Activated CD4-positive, alpha-beta T cell treated with anti-CD3 and anti-CD28 coated beads, Interleukin-2, amount 50 U/mL, for 16 hours (primary cell): Measurements from ENCODE around the gene CHRNG.
"Not testable (repeated sequence)": the region's sequence is repeated elsewhere in the genome, so short reads cannot be mapped to it uniquely, and the experiment has no call there.

Source experiments
- DNase-seq: peaks from one replicate; pipeline ENCODE4 v3.0.0-alpha.2; 2020

CHRNG gene

DNA sequence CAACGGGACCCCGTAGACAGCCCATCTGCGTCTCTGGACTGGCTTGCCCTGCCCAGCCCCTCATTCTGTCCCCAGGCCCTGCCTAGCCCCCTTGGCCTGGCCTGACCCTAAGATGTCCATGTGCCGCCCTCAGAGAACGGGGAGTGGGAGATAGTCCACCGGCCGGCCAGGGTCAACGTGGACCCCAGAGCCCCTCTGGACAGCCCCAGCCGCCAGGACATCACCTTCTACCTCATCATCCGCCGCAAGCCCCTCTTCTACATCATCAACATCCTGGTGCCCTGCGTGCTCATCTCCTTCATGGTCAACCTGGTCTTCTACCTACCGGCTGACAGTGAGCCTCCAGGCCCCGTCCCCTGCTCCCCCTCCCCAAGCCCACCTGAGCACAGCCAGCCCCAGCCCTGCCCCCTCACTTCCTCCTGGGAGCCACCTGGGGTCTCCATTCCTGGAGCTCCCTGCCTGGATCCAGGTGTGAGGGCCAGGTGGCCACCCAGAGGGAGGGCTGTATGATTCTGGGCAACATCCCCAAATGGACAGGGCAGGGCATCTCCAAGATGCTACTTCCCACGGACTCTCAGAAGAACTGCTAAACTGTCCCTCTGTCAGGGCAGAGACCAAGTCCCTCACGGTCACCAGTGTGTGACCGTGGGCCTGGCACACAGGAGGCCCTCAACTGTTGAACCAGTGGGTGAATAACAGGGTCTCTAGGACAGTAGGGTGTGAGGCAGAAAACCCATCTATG, 9.5 kb upstream of the CHRNG start:
- DNase-seq, result no peak

DNA sequence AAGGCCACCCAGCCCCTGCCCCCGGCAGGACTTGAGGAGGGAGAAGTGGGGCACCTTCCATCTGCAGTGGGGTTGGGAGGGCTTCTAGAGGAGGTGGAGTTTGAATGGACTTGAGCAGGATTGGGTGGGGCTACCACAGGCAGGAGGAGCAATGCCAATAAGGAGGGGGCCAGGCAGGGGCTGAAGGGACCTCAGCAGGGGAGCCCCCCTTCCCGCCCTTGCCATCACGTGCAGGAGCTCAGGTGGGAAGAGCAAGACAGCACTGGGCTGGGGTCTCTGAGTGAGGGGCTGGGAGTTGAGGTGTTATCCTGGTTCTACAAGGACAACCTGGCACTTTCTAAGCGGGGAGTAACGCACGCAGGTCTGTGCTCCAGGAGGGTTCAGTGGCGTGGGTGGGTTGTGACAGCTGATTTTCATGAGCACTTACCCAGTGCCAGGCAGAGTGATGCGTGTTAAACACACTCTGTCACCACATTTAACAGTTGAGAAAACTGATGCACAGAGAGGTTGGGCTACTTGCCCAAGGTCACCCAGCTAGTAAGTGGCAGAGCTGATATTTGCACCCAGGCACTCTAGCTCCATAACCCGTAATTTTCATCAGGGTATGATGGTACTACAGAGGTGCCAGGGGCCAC, 8.7 kb upstream of the CHRNG start:
- DNase-seq, result no peak

DNA sequence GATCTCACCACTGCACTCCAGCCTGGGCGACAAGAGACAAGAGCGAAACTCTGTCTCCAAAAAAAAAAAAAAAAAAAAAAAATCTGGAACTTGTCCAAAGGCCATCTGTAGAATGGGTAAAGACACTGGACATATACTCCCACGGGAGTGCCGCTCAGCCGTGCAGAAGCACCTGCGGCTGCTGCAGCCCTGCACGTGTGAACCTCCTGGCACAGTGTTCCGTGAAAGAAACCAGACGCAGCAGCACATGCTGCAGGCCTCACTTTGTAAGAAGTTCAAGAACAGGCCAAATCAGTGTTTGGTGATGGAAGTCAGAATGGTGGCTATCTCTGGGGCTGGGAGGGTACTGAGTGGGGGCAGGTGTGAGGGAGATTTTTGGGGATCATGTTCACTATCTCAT, 7.1 kb upstream of the CHRNG start:
- DNase-seq, result no peak

DNA sequence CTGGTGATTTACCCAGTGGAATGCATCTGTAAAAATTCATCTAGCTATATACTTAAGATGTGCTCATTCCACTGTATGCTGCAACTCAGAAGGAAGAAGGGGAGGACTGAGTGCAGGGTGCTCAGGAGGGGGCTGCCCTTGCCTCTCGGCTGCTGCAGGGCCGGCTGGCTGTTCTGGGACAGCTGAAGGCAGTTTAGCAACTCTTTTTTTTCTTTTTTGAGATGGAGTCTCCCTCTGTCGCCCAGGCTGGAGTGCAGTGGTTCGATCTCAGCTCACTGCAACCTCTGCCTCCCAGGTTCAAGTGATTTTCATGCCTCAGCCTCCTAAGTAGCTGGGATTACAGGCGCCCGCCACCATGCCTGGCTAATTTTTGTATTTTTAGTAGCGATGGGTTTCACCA, 6.7 kb upstream of the CHRNG start:
- not testable (repeated sequence) for DNase-seq

DNA sequence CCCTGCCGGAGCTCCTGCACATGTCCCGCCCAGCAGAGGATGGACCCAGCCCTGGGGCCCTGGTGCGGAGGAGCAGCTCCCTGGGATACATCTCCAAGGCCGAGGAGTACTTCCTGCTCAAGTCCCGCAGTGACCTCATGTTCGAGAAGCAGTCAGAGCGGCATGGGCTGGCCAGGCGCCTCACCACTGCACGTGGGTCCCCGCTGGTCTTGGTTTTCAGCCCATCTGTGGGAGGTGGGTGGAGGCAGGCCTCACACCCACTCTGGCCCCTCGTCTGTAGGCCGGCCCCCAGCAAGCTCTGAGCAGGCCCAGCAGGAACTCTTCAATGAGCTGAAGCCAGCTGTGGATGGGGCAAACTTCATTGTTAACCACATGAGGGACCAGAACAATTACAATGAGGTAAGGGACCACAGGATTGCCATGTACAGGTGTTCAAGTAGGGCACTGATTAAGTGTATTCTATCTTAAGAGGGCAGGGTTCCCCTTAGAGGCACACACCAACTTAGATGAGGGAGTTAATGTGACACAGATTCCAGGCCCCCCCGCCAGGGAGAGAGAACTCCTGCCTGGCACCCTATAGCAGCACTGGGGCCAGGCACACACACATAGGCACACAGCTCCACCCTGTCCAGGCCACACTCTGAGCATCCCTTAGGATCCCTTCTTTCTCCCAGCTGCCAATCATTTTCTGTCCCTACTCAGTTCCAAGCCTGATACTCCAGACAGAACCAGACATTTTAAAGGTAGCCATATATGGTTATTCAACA, 5.4 kb upstream of the CHRNG start:
- no peak for DNase-seq

DNA sequence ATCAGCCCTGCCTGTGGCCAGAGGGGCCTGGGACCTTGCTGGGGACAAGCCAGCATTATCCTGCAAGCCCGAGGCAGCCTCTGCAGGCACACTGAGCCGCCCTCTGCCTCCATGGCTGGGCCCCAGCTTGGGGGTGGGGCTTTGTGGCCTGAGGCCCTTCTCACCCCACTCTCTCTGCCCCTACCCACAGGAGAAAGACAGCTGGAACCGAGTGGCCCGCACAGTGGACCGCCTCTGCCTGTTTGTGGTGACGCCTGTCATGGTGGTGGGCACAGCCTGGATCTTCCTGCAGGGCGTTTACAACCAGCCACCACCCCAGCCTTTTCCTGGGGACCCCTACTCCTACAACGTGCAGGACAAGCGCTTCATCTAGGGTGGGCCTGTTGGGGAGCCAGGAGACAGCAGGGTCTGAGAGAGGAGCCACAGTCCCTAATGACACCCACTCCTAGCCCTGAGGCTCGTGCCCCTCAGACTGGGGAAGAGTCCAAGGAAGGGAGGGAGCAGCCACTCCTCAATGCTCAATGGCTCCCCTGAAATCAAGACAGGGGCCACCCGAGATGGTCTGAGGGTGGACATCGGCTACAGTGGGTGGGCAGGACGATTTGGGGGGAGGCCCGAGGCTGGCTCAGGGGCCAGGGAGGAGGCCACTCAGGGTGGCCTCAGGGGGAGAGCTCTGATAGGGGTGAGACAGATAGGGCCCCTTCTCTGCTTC, 4.4 kb upstream of the CHRNG start:
- no peak for DNase-seq

DNA sequence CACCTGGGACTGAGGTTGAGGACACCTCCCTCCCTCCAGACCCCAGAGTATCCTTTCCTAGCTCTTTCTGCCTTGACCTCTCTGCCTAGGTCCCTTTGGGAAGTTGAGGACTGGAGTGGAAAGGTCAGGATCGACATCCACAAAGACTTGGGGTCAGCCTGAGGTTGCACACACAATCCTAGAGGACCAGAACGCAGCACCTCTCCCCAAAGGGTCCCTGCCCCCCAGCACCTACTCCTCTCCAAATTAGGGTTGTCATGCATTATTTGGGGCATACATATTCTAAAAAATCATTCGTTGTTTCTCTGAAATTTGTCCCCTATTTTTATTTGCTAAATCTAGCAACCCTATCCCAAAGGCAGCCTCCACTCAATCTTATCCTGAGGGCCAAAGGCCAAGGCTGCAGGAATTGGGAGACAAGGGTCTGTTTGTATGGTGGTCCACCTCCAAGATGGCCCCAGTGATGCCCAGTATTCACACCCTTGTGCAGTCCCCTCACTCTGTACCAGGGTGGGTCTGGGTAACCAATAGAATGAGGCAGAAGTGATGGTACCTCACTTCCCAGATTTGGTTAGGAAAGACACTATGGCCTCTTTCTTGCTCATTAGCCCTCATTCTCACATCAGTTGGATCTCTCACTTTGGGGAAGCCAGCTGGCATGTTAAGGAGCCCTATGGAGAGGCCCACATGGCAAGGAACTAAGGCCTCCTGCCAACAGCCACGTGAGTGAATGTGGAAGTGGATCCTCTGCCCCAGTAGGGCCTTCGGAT, 3.5 kb upstream of the CHRNG start:
- no peak for DNase-seq

DNA sequence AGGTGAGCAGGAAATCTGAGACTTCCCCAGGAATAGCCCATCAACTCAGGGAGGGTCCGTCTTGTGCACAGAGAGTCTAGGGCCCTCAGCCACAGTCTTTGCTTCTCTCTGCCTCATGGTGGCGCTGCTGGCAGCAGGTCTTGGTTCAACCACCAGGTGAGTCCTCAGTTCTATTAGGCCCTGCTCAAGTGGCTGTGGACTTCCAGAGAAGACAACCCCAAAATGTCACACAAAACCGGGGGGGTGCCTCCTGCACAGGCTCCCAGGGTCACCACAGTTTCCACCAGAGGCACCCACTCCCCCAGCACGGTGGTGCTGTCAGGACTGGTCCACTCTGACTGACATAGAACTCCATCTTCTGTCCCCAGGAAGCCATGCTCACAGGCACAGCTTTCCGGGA, 2.4 kb upstream of the CHRNG start:
- DNase-seq, result no peak

DNA sequence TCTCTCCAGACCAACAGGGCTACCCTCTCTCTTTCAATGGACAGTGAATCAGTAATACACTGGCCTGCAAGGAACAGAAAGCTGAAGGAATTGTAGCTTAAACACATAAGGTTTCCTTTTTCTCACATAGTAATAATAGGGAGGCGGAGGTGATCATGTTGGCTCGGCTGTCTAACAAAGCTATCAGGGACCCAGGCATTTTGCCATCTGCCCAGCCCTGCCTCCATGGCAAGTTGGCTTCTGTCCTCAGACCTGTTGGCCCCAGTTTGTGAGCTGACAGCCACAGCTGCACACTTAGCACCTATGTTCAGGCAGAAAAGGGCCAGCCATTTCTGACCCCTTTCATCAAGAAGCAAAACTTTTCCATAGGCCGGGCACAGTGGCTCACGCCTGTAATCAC, 2.0 kb upstream of the CHRNG start:
- DNase-seq, result no peak

DNA sequence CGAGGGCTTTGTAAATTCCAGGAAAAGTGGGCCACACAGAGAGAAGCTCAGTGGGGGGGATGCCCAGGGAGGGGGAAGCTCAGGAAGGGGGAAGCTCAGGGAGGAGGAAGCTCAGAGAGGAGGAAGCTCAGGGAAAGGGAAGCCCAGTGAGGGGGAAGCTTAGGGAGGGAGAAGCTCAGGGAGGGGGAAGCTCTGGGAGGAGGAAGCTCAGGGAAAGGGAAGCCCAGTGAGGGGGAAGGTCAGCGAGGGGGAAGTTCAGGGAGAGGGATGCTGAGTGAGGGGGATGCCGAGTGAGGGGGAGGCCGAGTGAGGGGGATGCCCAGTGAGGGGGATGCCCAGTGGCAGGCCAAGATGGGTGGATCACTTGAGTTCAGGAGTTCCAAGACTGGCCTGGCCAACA, 821 bp upstream of the CHRNG start:
- DNase-seq, result no peak

DNA sequence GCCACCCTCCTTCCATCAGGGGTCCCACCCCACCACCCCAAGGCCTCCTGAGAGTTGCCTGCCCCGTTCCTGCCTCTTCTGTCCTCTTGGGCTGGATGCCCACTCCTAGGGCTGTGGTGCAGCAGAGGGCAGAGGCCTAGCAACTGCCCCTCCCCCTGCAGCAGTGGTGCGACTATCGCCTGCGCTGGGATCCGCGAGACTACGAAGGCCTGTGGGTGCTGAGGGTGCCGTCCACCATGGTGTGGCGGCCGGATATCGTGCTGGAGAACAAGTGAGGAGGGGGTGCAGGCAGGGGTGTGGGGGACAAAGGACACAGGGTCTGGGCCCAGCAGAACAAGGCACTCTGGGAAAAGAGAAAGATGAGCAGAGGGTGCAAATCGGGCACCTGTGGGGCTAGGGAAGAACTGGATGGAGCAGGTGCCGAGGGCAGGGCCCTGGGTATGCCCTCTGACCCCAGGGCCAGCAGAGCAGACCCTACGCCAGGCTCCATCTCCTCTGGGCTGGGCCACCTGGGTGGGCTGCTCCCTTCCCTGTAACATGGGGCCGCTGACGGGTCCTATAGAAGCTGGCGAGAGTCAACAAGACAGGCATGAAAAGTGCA, 1.0 kb downstream of the CHRNG start:
- no peak for DNase-seq

DNA sequence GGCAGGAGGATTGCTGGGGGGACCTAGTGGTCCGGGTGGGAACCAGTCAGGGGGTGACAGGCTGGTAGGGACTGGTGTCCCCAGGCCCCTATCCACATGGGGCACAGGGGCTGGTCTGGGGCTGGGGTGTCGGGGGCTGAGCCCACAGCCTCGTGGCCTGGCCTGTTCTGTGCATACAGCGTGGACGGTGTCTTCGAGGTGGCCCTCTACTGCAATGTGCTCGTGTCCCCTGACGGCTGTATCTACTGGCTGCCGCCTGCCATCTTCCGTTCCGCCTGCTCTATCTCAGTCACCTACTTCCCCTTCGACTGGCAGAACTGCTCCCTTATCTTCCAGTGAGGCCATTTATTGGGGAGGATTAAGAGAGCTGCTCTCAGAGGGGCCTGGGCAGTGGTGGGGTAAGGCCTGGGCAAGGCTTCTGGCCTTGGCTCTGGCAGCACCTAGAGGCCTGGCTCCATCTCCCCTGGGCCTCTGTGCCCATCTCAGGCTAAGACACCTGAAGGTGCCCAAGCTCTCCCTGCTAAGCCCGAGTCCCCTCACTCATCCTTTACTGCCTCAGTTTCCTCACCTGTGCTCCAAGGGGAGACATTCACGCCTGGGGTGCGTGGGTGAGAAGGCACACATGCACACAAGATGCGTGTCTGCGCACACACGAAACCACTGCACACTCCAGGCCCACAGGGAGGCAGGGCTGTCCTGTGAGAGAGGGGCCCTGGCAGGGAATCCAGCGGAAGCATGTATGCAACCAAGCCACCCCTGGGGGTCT, 1.9 kb downstream of the CHRNG start:
- DNase-seq, result no peak

DNA sequence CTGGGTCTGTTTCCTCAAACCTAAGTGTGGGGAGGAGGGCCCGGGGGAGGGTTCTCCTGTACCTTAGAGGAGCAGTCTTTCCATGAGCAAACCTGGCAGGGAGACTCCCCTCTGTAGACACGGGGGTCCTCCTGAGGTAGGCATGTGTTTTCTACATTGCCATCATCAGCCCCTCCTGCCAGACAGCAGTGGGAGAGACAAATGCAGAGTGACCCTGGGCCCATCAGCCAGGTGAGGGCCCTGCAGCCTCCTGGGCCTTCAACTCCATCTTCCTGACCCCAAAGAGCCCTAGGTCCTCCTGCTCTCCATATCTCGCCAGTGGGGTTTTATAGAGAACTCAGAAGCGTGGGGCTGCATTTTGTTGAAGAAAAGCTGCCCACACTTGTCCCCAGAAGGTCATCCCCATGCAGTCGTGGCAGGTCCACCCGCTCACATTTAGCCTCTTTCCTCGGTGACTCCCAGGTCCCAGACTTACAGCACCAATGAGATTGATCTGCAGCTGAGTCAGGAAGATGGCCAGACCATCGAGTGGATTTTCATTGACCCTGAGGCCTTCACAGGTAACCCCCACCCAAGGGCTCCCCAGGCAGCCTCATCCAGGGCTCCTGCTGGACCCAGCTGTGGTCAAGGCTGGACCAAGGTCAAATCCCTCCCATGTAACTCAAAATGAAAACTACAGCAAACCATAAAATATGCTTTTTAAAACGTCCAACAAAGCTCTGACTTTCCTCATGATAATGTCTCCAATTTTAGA, 2.6 kb downstream of the CHRNG start:
- DNase-seq, result no peak

DNA sequence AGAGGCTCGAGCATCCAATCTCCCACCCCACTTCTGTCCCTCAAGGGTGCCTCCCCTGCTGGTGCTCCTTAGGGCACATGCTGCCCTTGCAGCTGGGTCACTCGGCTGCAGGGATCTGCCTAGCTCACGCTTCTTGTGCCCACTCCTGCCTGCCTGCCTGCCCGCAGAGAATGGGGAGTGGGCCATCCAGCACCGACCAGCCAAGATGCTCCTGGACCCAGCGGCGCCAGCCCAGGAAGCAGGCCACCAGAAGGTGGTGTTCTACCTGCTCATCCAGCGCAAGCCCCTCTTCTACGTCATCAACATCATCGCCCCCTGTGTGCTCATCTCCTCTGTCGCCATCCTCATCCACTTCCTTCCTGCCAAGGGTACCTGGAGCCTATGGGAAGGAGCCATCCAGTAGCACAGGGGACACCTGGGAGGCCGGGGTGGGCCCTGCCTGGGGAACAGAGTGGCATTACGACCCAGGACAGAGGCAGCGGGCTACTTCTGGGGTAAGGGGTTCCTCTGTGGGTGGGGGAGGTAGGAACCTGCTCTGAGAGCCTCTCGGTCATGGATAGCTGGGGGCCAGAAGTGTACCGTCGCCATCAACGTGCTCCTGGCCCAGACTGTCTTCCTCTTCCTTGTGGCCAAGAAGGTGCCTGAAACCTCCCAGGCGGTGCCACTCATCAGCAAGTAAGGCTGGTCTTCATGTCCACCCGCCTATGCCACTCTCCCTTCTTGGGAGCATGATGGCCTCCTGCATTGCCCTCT, 3.4 kb downstream of the CHRNG start:
- DNase-seq, result no peak

DNA sequence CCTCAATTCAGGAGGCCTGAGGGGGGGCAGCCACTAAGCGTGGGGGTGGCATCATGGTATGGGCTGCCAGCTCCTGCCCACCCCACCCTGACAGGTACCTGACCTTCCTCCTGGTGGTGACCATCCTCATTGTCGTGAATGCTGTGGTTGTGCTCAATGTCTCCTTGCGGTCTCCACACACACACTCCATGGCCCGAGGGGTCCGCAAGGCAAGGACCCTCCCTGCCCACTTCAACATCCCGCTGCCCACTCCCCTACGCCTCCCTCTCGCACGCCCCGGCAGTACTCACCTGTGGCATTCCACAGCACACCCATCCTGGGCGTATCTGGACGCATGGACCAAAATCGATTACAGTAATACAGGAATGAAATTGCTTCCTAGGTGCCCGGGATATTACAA, 4.0 kb downstream of the CHRNG start:
- no peak for DNase-seq

DNA sequence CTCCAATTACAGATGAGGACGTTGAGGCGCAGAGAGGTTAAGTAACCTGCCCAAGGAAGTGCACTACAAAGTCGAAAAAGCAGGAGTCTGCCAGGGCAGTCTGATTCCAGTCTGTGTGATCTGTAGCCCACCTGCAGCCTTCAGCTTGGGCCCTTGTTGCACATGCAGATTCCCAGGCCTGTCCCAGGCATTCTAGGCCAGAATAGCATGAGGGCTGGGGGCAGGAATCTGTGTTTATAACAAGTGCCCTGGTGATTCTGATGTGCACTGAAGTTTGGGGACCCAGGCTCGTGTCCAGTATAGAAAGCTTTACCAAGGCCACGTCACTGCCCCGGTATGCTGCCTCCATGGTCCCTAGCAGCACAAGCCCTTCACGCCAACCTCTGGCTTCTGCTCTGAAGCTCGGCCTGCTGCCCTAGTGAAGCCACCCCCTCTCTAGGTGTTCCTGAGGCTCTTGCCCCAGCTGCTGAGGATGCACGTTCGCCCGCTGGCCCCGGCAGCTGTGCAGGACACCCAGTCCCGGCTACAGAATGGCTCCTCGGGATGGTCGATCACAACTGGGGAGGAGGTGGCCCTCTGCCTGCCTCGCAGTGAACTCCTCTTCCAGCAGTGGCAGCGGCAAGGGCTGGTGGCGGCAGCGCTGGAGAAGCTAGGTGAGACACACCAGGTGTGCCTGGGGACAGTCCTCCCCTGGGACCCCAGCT, 4.6 kb downstream of the CHRNG start:
- DNase-seq, result no peak

DNA sequence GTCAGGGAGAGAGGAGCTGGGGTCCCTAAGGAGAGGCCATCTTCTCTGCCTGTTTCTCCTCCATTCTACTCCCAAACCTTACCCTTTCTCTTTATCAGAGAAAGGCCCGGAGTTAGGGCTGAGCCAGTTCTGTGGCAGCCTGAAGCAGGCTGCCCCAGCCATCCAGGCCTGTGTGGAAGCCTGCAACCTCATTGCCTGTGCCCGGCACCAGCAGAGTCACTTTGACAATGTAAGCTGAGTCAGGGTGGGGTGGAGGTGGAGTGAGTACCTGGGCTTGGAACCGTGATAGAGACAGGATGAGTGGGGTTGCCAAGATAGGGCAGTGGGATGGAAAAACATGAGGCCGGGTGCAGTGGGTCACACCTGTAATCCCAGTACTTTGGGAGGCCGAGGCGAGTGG, 5.2 kb downstream of the CHRNG start:
- DNase-seq, result no peak

DNA sequence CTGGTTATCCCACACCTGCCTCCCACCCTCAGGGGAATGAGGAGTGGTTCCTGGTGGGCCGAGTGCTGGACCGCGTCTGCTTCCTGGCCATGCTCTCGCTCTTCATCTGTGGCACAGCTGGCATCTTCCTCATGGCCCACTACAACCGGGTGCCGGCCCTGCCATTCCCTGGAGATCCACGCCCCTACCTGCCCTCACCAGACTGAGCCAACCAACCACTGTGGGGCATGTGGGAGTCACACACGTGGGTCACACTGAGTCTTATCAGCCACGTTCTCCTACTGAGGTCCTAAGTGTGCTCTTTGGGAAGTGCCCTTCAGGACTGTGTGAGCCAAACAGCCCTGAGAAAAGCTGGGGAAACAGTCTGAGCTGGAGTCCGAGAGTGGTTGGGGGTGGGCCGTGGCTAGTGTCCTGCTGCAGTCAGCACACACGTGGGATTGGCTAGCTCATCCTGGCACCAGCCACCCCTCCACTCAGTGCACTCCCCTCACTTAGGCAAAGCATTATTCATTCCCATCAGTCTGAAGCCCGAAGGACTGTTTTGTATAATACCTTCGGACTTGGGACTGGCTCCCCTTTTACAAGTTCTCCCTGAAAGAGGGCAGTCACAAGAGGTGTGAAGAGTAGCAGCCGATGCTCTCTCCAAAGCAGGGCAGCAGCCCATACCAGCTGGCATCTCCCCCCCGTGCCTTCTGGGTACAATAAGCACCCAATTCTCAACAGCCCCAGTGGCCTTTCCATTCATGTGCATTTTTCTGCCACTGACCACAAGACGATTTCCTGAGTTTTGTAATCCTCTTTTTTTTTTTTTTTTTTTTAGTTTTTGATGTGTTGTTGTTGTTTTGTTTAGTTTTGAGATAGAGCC, 6.3 kb downstream of the CHRNG start:
- no peak for DNase-seq
